ENCODE measurements around the gene CDH23. TPM values are rescaled to one million over a fixed set of nuclear protein-coding genes. Genes with fewer than 3 reads are reported as not detected.

The CDH23 gene
- total RNA-seq, 4 donors from 2014 or later: 14.4 to 29.6 (median 19.7) TPM

GRCh38 chr10:71370031-71370430, 26.7 kb upstream of the CDH23 start:
- TF ChIP-seq POLR2A (IDR thresholded peaks at IDR 0.05; ENCODE audit: low read depth) (no peak), POLR2AphosphoS5 (IDR thresholded peaks at IDR 0.05) (no peak), EP300 (IDR thresholded peaks at IDR 0.05) (no peak), CTCF (IDR thresholded peaks at IDR 0.05) (no peak)
- no peaks in the 10 kb centered on the region for H3K4me1 ChIP-seq

GRCh38 chr10:71371750-71372166, 25.0 kb upstream of the CDH23 start:
- H3K36me3 ChIP-seq: no peaks in the 10 kb centered on the region
- H3K4me3 ChIP-seq: no peak overlapping the region
- intact Hi-C loops (cut with DNase I): loop anchor here (10.0 kb wide), 1 partner anchor 523 kb away; no protein-coding TSS in a partner anchor
- peaks cover 0 to 11% (median 0%) of the 10 kb centered on the region in 4 donors for H3K27me3 ChIP-seq
- DNase-seq (ENCODE audit: extremely low spot score): no peak
- H3K9me3 ChIP-seq: no peaks in the 10 kb centered on the region
- WGBS: 71% methylated on average over 6 of the region's 6 CpGs
- TF ChIP-seq POLR2A (IDR thresholded peaks at IDR 0.05; ENCODE audit: low read depth) (no peak), CTCF (IDR thresholded peaks at IDR 0.05) (no peak), POLR2AphosphoS5 (IDR thresholded peaks at IDR 0.05) (no peak), EP300 (IDR thresholded peaks at IDR 0.05) (no peak)
- no peak overlapping the region for H3K27ac ChIP-seq (replicated peaks in 1 of 4)
- peaks cover 0 to 4% (median 4%) of the 10 kb centered on the region in 4 donors for H3K4me1 ChIP-seq

More at GRCh38 chr10:71370031-71370430, 26.7 kb upstream of the CDH23 start:
- 77% methylated on average over 3 of the region's 3 CpGs for WGBS
- Histone ChIP-seq H3K9me3 (no peaks in the 10 kb centered on the region), H3K36me3 (peaks cover 0 to 5% (median 0%) of the 10 kb centered on the region in 4 donors), H3K4me3 (no peak overlapping the region), H3K27ac (replicated peaks in 1 of 4) (no peak overlapping the region), H3K27me3 (peaks cover 0 to 11% (median 0%) of the 10 kb centered on the region in 4 donors)
- intact Hi-C loops (cut with DNase I): loop anchor here (10.0 kb wide), 1 partner anchor 525 kb away; no protein-coding TSS in a partner anchor
- no peak for DNase-seq (ENCODE audit: extremely low spot score)

GRCh38 chr10:71372882-71373495, 23.7 kb upstream of the CDH23 start:
- H3K9me3 ChIP-seq: no peaks in the 10 kb centered on the region
- TF ChIP-seq CTCF (IDR thresholded peaks at IDR 0.05): no peak
- no peak for TF ChIP-seq EP300 (IDR thresholded peaks at IDR 0.05)
- TF ChIP-seq POLR2AphosphoS5 (IDR thresholded peaks at IDR 0.05): no peak
- no peak for TF ChIP-seq POLR2A (IDR thresholded peaks at IDR 0.05; ENCODE audit: low read depth)
- H3K4me1 ChIP-seq: peaks cover 4 to 15% (median 11%) of the 10 kb centered on the region in 4 donors
- peak overlapping the region in 1 of 4 donors; percentile 5 for H3K27ac ChIP-seq (replicated peaks in 1 of 4)
- 74% methylated on average over 10 of the region's 10 CpGs for WGBS
- H3K36me3 ChIP-seq: no peaks in the 10 kb centered on the region
- intact Hi-C loops (cut with DNase I): loop anchor here (10.0 kb wide), 1 partner anchor 522 kb away; no protein-coding TSS in a partner anchor
- H3K27me3 ChIP-seq: peaks cover 0 to 11% (median 0%) of the 10 kb centered on the region in 4 donors
- no peak overlapping the region for H3K4me3 ChIP-seq
- no peak for DNase-seq (ENCODE audit: extremely low spot score)

- WGBS: 89% methylated on average over 10 of the region's 11 CpGs
- TF ChIP-seq POLR2A (IDR thresholded peaks at IDR 0.05; ENCODE audit: low read depth) (no peak), POLR2AphosphoS5 (IDR thresholded peaks at IDR 0.05) (no peak), EP300 (IDR thresholded peaks at IDR 0.05) (no peak), CTCF (IDR thresholded peaks at IDR 0.05) (no peak)
- DNase-seq (ENCODE audit: extremely low spot score): no peak
These were observed 22.1 kb upstream of the CDH23 start for GRCh38 chr10:71374481-71375233.

More at GRCh38 chr10:71374481-71375233, 22.1 kb upstream of the CDH23 start:
- H3K4me1 ChIP-seq: peaks cover 6 to 16% (median 11%) of the 10 kb centered on the region in 4 donors
- no peak overlapping the region for H3K4me3 ChIP-seq
- no peaks in the 10 kb centered on the region for H3K36me3 ChIP-seq
- H3K9me3 ChIP-seq: no peaks in the 10 kb centered on the region
- peaks cover 0 to 9% (median 0%) of the 10 kb centered on the region in 4 donors for H3K27me3 ChIP-seq
- intact Hi-C loops (cut with DNase I): loop anchor here (5.0 to 10.0 kb wide), 2 partner anchors 52 to 520 kb away; no protein-coding TSS in a partner anchor
- no peak overlapping the region for H3K27ac ChIP-seq (replicated peaks in 1 of 4)
